Prostate gland (tissue), 2 donors: ENCODE results near the gene MYO16. TPM values are rescaled to one million over a fixed set of nuclear protein-coding genes. Genes with fewer than 3 reads are reported as not detected.

Experiments
- DNase-seq: peaks from one replicate; pipeline ENCODE4 v3.0.0-alpha.2; 2019; ENCODE audit warnings: low spot score
- H3K27ac ChIP-seq, 2 donors: fragments of 200-600 bp; sonication (generic); 2 replicates each; pipeline ENCODE4 v1.5.1; 2017 to 2019
- H3K27me3 ChIP-seq: fragments of 200-600 bp; sonication (generic); replicated peaks from 2 replicates; pipeline ENCODE4 v1.5.1; 2019; ENCODE audit not compliant: insufficient read depth
- H3K36me3 ChIP-seq, 2 donors: fragments of 200-600 bp; sonication (generic); 1 replicate in 1 of 2; 2 replicates in 1 of 2; pipeline versions ENCODE4 v1.5.1 to v1.8.1; 2017 to 2019
- H3K4me1 ChIP-seq: fragments of 200-600 bp; sonication (generic); replicated peaks from 2 replicates; pipeline ENCODE4 v1.5.1; 2019
- H3K4me3 ChIP-seq, 2 donors: fragments of 200-600 bp; sonication (generic); 2 replicates each; pipeline ENCODE4 v1.5.1; 2017 to 2019
- H3K9me3 ChIP-seq: fragments of 200-600 bp; sonication (generic); 2 replicates; pipeline ENCODE4 v1.5.1; 2017
- POLR2A ChIP-seq: fragments of 450-650 bp; IDR thresholded peaks from one replicate; pipeline ENCODE4 v1.6.1; 2016; ENCODE audit warnings: antibody characterized with exemption, mild to moderate bottlenecking
- POLR2AphosphoS5 ChIP-seq: sonication (generic); formaldehyde crosslinking; IDR thresholded peaks from one replicate; pipeline ENCODE4 v1.6.1; 2017; ENCODE audit warnings: antibody characterized with exemption
- WGBS: methylation state at CpG from one replicate; pipeline ENCODE4 v1.1.5; 2018; 5-methylcytosine and 5-hydroxymethylcytosine counted together
- intact Hi-C: fragments of 100-400 bp; cut with DNase I; formaldehyde crosslinking; loops from one replicate; pipeline ENCODE4 v1.14.2; 2022
- total RNA-seq, 2 donors: library from RNA; depleted of rRNA; stranded (reverse); fragments of >200 nt; gene quantifications; one replicate each; pipeline ENCODE4 v1.1.0, GENCODE V29; 2016
- TF ChIP-seq, protein P1 (sequence below), 4 experiments: fragments of 200-600 bp in 2 of 4; fragments of 450-650 bp in 2 of 4; sonication (generic) in 2 of 4; IDR thresholded peaks; 1 replicate in 3 of 4; 2 replicates in 1 of 4; pipeline ENCODE4 v1.5.1; 2016 to 2019; ENCODE audit warnings: antibody characterized with exemption in 4 of 4, mild to moderate bottlenecking in 2 of 4, moderate library complexity in 2 of 4

MYO16 gene
- total RNA-seq, 2 donors from 2014 or later, result 0.14 to 0.85 TPM

DNA sequence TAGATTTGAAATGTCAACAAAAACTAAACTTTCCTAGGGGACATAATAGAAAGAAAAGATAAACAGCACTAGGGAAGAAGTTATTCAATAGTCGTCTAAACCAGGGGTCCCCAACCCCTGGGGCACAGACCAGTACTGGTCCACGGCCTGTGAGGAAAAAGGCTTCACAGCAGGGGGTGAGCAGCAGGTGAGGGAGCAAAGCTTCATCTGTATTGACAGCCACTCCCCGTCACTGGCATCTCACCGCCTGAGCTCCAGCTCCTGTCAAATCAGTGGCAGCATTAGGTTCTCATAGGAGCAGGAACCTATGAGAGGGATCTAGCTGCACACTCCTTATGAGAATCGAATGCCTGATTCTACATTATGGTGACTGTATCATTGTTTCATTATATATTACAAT is 382.7 kb downstream of the MYO16 start:
- no peak for TF ChIP-seq POLR2A
- TF ChIP-seq, protein P1, sequence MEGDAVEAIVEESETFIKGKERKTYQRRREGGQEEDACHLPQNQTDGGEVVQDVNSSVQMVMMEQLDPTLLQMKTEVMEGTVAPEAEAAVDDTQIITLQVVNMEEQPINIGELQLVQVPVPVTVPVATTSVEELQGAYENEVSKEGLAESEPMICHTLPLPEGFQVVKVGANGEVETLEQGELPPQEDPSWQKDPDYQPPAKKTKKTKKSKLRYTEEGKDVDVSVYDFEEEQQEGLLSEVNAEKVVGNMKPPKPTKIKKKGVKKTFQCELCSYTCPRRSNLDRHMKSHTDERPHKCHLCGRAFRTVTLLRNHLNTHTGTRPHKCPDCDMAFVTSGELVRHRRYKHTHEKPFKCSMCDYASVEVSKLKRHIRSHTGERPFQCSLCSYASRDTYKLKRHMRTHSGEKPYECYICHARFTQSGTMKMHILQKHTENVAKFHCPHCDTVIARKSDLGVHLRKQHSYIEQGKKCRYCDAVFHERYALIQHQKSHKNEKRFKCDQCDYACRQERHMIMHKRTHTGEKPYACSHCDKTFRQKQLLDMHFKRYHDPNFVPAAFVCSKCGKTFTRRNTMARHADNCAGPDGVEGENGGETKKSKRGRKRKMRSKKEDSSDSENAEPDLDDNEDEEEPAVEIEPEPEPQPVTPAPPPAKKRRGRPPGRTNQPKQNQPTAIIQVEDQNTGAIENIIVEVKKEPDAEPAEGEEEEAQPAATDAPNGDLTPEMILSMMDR (IDR thresholded peaks at IDR 0.05), result no peak
- TF ChIP-seq POLR2AphosphoS5, result no peak
- 68% methylated on average over 5 of the region's 5 CpGs for WGBS

DNA sequence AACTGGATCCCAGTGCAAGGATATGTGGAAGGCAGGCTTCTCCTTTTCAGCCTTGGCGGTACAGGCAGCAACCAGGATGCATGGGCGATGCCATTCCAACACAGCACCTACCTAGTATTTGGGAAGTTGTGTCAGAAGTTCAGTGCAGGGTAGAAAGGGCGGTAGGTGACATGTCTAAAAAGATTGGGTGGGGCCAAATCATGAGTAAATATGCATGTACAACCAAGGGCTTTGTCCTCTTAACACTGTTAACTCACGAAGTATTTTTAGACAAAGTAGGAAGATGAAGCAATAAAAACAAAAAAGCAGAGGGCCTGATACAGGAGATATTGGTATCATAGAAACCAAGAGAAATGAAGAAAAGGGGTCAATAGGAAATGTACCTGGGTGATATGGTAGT is 392.1 kb downstream of the MYO16 start:
- no peak overlapping the region for H3K4me3 ChIP-seq
- TF ChIP-seq, protein P1 (IDR thresholded peaks at IDR 0.05), result no peak
- TF ChIP-seq POLR2A (no peak), POLR2AphosphoS5 (no peak)
- intact Hi-C loops, result no loop called here
- H3K9me3 ChIP-seq, result no peaks in the 10 kb centered on the region
- H3K4me1 ChIP-seq, result no peaks in the 10 kb centered on the region
- 86% methylated on average over 4 of the region's 4 CpGs for WGBS
- H3K27me3 ChIP-seq, result no peaks in the 10 kb centered on the region
- no peaks in the 10 kb centered on the region for H3K36me3 ChIP-seq
- H3K27ac ChIP-seq, result no peak overlapping the region
- DNase-seq, result no peak

More for the DNA sequence above, 382.7 kb downstream of the MYO16 start:
- intact Hi-C loops, result no loop called here
- H3K4me3 ChIP-seq, result no peak overlapping the region
- no peaks in the 10 kb centered on the region for H3K27me3 ChIP-seq
- no peaks in the 10 kb centered on the region for H3K36me3 ChIP-seq
- H3K9me3 ChIP-seq, result no peaks in the 10 kb centered on the region
- H3K27ac ChIP-seq, result no peak overlapping the region
- no peak for DNase-seq
- no peaks in the 10 kb centered on the region for H3K4me1 ChIP-seq

DNA sequence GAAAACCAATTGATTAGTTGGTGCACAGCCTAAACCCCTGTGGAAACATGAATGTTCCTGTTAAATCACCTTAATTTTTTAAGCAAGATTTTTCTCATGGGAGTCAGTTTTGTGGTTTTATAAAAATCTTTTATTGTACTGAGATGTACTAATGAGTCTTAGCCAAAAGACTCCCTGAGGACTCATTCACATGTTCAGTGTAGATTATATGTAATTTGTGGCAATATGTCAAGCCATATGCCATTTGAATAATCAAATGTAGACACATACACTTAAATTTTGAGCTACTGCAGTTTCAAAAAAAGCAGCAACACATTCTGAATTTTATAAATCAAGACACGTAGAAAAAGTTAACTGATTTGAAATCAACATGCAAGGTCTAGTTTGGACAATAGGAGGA is 395.2 kb downstream of the MYO16 start:
- Histone ChIP-seq H3K27me3 (no peaks in the 10 kb centered on the region), H3K27ac (no peak overlapping the region), H3K9me3 (no peaks in the 10 kb centered on the region), H3K4me3 (no peak overlapping the region), H3K4me1 (no peaks in the 10 kb centered on the region), H3K36me3 (no peaks in the 10 kb centered on the region)
- DNase-seq, result no peak
- TF ChIP-seq, protein P1 (IDR thresholded peaks at IDR 0.05), result no peak
- no peak for TF ChIP-seq POLR2A
- TF ChIP-seq POLR2AphosphoS5, result no peak
- intact Hi-C loops, result no loop called here
- WGBS, result 95% methylated on average over 1 of the region's 1 CpG

DNA sequence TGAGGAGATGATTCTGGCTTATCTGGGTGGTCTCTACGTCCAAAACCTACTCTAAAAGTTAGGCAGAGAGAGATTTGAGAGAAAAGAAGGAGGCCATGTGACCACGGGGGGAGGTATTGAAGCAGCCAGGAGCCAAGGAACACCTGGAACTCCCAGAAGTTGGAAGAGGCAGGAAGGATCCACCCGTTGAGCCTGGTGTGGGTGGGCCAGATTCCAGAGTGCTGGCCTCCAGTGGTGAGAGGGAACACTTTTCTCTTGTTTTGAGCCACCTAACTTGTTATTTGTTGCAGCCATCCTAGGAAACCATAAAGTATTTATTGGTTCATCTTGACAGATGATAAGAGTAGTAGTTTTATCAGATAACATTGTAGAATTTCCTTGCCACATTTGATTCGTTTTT is 396.9 kb downstream of the MYO16 start:
- Histone ChIP-seq H3K4me1 (no peaks in the 10 kb centered on the region), H3K36me3 (no peaks in the 10 kb centered on the region), H3K27me3 (no peaks in the 10 kb centered on the region), H3K27ac (no peak overlapping the region), H3K9me3 (no peaks in the 10 kb centered on the region), H3K4me3 (no peak overlapping the region)
- no peak for DNase-seq
- TF ChIP-seq, protein P1 (IDR thresholded peaks at IDR 0.05), result no peak
- TF ChIP-seq POLR2AphosphoS5 (no peak), POLR2A (no peak)
- 60% methylated on average over 4 of the region's 4 CpGs for WGBS
- intact Hi-C loops, result no loop called here

DNA sequence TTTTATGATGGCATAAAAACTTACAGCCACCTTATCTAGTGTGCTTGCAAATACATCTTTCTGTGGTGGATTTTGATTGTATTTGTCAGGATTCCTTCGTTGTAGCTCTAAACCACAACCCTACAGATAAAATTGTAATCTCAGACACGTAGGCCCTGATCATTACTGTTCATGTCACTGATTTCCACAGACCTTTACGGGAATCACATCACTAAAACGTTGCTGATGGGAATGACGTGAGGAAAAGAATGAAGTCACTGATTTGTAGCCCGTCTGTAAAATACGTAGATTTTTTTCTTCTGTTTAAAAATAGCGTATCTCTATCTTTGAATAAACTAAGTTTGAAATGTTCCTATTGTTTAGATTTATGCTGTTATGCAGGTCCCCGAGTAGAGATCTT is 399.2 kb downstream of the MYO16 start:
- no peak for DNase-seq
- no peaks in the 10 kb centered on the region for H3K36me3 ChIP-seq
- TF ChIP-seq POLR2AphosphoS5, result no peak
- TF ChIP-seq, protein P1 (IDR thresholded peaks at IDR 0.05), result no peak
- no peak for TF ChIP-seq POLR2A
- no peak overlapping the region for H3K4me3 ChIP-seq
- intact Hi-C loops, result no loop called here
- H3K9me3 ChIP-seq, result no peaks in the 10 kb centered on the region
- no peaks in the 10 kb centered on the region for H3K4me1 ChIP-seq
- 58% methylated on average over 9 of the region's 9 CpGs for WGBS
- H3K27me3 ChIP-seq, result no peaks in the 10 kb centered on the region
- H3K27ac ChIP-seq, result no peak overlapping the region
